Cardiac septum (tissue), 1 donor: ENCODE data around the gene NTRK2. TPM values are rescaled to one million over a fixed set of nuclear protein-coding genes. Genes with fewer than 3 reads are reported as not detected.

Experiments used
- DNase-seq: peaks from one replicate; pipeline ENCODE4 v3.0.0-alpha.2; 2020; ENCODE audit warnings: low spot score
- intact Hi-C: fragments of 100-400 bp; cut with DNase I; formaldehyde crosslinking; loops from one replicate; pipeline ENCODE4 v1.14.0; 2022
- total RNA-seq: library from RNA; stranded (reverse); fragmentation: NEBNext Ultra II Directional; extraction: Animal tissue kit (Norgen Biotek cat#: 25700); gene quantifications from one replicate; pipeline ENCODE4 v1.2.1, GENCODE V29; 2021
- donor health status: DM: no; HTN: no; CAD: no.

The NTRK2 gene
- total RNA-seq, 1 donor from 2014 or later = 3.7 TPM

DNA sequence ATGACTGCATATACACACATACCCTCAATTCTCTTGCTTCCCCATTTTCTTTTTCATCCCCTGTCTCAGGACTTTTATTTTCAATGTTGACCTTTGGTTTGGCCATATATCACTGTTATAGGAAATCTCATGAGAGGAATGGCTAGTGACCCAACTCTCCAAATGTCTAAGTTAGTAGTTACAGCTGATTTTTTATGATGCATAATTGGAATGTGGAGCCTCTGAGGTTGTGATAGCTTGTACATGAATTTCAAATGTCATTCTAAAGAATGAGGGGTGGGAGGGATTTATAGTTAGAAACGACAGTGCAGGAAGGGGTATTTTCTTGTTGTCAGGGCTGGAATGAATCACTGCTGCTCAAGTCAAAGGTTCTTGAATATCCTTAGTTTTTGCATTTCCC is 356.1 kb downstream of the NTRK2 start:
- no peak for DNase-seq
- intact Hi-C loops = no loop called here

DNA sequence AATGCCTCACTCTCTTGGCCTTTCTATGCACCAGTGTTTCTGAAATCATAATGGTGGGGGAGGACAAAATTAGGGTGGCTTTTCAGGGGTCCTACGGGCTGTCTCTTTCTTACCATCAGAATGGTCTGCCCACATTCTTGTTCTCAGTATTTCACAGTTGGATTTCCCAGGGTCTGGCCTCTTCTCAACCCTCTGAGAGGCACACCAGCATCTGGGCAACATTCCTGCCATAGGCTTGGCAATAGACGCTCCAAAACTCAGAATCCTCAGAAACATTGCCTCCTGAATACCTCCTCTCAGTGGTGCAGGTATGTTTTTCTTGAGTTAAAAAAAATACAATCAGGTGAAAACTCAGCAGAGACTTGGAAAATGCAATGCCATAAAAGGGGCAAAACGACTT is 358.3 kb downstream of the NTRK2 start:
- intact Hi-C loops = no loop called here
- no peak for DNase-seq

DNA sequence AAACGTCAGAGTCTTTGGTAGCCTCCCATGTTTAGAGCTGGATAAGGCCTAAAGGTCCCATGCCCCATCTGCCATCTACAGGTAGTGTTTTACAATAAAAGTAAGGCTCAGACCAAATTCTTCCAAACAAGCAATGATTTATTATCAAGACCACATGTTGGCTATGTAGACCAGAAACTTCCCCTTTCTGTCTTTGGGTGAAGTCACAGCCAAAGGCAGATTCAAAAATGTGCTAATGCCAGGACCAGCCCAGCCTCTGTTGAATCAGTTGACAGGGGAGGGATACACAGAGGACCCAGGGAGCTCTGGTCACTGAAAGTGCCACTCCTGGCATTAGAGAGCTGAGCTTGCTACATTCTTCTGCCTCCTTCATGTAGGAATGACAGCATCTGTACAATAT is 360.8 kb downstream of the NTRK2 start:
- no peak for DNase-seq
- intact Hi-C loops = no loop called here

DNA sequence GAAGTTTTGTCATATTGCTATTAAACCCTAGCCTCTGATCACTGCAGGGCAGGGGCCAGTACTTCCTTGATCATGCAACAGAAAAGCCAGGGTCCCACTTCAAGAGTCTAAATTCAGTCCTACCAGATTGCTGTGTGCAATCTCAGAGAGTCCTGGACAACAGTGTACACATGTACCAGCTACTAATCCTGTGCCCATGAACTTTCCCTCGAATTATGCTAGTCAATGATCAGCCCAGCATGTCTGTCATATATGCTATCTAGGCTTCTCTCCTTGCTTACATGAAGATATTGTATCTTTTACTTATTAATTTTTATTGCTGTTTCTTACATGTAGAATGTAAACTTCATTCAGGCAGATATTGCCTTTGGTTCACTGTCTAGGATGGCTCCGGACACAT is 367.0 kb downstream of the NTRK2 start:
- no peak for DNase-seq
- intact Hi-C loops = no loop called here

DNA sequence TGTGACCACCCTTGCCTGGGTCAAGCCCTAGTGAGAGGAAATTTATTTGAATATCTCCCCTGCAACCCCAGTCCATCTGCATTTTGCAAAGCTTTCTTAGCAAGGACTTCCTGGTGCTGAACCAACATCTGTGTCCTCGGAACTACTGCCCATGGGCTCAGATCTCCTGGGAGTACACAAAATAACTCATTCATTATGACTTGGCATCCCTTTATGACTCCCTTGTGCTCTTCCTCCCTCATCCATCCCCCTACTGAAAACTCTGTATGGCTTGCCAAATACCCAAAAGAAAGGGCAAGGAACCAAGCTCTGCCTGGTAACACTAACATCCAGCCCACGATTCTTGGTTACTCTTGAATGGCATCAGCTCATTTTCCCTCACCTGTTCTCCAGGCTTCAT is 368.5 kb downstream of the NTRK2 start:
- intact Hi-C loops = no loop called here
- DNase-seq = no peak

DNA sequence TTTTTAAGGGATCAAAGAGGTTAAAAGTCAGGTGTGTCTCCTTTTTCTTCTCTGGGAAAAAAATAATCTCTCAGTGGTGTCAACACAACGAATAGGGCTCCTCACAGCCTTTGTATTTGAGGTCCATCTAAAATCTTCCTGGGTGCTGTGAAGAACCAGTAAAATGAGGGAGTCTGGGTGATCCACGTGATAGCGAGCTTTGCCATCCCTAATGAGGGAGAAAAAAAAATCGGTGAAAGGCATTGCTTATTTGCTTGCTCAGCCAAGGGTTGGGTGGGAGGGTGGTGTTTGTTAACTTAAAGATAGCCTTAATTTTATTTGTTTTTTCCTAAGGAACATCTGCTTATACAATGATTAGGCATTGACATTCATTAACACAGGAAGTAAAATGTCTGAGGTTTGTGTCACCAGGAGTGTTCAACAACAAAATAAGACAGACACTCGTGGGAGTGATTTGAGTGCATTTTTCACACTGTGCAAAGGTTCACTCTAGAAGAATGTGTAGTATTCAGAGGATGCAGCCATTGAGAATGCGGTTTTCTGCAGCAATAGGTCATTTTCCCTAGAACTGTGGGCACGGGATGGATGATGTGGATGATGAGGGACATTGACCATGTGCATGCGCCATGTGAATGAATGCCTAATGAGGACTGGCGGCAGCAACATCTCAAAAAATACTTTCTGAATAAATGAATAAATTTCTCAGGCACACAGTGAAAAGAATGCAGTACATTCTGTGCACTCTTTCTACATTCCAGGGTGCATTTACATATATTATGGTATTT is 369.5 kb downstream of the NTRK2 start:
- no peak for DNase-seq
- intact Hi-C loops = no loop called here

DNA sequence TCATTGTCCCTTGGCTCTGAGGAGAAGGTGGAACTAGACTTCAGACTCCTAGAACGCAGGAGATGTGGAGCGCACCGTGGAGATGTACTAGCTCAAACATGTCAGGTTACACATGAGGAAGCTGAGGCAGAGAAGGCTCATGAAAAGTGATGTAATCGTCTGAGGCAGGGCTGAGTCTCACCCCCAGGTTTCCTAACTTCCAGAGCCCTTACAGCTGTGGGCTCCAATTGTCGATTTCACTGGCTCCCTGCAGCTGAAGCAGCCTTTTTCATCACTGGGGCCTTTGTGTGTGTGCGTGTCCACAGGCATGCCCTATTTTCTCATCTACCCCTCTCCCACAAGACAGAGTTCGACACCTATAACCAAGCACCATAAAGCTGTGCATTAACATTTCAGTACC is 370.6 kb downstream of the NTRK2 start:
- DNase-seq = no peak
- intact Hi-C loops = no loop called here

DNA sequence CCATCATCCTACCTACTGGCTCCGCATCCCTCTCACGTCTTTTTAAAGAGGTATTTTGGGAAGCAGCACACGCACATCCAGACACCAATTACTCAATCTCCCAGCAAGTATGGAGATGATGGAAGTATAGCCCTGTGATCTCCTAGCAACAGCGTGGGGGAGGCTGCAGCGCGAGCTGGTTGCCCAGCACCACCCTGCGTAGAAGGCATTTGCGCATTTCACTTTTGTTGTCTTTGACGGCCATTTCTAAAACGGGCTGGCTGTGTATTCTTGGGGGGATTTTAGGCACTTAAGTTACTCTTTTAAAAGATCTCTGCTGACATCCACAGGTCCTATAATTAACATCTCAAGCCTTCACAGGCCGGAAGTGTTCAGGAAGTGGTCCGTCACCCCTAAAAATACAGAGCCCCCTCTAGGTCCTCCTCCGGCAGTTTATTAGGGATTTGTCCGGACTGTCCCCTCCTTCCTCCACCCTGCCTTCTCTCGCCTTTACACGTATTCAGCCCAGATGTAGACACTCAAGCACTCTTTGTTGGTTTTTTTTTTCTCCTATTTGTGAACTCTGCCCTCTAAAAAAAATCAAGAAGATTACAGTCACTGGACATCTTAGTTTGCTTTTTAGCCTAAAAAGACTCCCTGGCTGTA is 371.4 kb downstream of the NTRK2 start:
- intact Hi-C loops = no loop called here
- DNase-seq = no peak

DNA sequence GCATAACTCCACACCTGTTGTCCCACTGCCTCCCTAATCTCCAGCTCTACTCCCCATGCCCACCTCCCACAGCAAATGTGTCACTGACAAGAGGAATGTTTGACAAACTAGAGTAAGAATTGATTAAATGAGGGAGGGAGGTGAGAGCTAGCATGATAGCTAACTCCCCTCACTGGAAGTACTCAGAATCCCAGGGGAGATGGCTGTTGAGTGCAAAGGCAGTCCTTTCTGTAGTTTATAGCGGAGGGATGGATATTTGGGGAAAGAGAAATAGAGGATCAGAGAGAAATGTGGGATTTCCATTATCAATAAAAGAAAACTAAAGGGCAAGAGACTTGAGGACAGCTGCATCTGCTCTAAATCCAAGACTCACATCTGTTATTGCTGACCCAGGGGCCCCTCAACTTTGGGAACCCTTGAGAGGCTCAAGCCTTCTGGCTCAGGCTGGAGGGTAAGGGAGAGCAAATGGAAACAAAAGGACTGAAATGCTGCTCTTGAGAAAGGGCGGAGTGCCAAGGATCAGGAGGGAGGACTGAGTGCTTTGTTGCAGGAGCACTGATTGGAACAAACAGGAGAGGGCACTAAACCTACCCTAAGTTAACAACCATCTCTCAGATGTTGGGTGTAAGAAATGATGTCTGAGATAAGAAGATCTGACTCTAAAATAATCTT is 372.1 kb downstream of the NTRK2 start:
- DNase-seq = no peak
- intact Hi-C loops = no loop called here

DNA sequence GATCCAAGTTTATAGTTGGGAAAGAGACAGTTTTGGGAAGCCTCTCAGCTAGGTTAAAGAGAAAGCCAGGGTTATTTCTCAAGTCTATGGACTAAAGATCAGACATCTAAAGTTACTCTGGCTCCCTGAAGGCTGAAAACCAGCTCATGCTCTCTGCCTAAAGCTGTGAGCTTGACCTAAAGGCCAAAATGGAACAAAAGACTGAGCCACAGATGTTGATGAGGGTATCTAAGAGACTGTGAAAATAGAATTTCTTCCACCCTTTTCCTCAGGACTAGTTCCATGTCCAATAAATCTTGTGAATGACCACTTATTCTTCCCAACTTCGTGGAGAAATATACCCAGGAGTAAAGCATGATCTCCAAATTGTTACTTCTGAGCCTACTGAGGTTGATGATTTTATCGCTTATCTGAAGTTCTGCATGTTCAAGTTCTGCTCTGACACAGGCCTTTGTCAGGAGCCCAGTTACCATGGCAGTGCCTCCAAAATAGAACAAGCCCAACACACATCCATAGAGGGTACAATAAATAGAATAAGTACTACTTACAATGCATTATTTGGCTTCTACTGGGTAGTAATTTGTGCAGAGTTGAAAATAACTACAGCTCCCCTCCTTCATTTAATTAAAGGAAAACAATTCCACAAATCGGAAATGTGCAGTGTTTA is 373.6 kb downstream of the NTRK2 start:
- intact Hi-C loops = no loop called here
- DNase-seq = no peak

DNA sequence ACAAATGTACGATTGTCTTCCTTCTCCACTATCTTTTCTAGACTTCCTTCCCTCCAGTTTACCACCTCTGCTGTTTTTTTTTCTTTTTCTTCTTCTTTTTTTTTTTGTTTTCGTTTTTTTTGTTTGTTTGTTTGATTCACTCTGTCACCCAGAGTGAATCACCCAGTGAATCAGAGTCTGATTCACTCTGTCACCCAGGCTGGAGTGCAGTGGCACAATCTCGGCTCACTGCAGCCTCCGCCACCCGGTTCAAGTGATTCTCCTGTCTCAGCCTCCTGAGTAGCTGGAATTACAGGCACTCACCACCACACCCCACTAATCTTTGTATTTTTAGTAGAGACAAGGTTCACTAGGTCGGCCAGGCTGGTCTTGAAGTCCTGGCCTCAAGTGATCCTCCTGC is 375.7 kb downstream of the NTRK2 start:
- no peak for DNase-seq
- intact Hi-C loops = no loop called here

DNA sequence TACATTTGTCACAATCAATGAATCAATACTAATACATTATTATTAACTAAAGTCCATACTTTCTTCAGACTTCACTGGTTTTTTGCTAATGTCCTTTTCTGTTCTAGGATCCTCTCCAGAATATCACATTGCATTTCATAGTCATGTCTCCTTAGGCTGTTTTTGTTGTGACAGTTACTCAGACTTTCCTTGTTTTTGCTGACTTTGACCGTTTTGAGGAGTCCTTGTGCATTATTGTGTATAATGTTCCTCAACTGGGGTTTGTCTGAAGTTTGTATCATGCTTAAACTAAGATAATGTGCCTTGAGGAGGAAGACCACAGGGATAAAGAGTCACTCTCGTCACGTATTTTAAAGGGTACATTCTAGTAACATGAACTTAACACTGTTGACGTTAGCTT is 376.9 kb downstream of the NTRK2 start:
- intact Hi-C loops = no loop called here
- DNase-seq = no peak

DNA sequence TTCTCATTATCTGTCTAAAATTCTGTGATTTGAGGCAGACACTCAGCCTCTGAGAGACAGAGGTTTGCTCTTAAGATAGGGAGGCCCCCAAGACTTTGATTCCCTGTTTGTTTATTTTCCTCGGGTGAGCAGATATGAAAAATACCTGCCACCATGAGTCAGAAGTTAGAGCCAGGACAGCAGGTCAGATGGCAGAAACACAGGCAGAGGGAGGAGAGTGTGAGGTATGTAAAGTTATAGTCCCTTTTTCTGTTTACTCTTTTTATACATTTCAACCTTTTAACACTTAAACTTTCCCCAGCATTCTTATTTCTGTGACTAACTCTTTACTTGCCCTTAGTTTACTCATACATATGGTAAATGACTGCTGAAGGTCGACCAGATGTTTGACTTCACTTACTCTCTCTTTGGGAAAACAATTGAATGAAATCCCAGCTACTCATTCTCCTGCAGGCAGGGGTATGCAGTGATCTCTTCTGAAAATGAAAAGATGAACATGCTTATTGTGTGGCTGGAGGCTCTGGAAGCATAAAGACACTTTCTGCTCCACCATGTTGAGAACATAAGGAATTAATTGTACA is 383.8 kb downstream of the NTRK2 start:
- intact Hi-C loops = no loop called here
- DNase-seq = no peak

DNA sequence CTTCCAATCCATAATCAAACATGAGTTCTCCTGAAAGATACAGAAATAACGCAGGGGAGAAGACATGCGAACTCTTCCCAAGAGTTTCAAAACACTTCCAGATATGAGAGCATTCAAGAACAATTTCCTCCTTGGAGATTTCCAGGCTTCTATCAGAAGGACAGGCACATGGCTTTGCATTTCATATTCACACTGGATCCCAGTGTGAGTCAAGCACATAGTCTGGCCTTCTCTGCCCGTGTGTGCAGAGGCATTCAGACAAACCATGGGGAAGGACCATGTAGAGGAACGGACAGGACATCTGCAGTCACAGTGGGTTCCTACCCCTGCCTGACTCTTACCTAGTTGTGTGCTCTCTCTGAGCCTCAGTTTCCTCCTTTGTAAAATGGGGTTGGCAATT is 384.5 kb downstream of the NTRK2 start:
- intact Hi-C loops = no loop called here
- DNase-seq = no peak

DNA sequence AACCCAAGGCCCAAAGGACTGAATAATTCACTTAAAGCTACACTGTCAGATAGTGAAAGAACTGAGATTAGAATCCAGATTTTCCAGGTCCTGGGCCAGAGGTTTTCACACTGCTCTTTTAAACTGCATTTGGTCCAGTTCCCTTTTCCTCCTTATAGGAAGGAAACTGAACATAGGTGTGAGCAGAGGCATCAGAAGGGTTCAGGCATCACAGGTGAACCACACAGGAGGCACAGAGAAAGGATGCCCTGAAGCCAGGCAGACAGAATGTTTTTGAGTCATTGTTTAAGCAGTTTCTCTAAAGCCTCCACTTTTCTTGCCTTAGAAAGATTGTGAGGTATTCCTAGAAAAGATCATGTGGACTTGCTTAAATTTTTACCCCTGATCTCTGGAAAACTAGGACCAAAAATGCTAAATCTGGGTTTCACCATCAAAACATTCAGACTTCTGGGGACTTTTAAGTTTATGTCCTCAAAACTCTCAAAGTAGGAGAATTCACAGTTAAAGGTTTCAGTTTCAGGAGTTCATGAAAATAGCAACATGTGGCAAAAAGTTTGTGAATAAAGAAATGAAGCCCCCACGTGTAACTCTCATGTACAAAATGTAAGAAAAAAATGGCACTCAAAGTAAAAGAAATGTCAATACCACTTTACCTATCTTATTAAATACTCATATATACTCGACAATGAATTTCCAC is 386.1 kb downstream of the NTRK2 start:
- intact Hi-C loops = no loop called here
- DNase-seq = no peak

DNA sequence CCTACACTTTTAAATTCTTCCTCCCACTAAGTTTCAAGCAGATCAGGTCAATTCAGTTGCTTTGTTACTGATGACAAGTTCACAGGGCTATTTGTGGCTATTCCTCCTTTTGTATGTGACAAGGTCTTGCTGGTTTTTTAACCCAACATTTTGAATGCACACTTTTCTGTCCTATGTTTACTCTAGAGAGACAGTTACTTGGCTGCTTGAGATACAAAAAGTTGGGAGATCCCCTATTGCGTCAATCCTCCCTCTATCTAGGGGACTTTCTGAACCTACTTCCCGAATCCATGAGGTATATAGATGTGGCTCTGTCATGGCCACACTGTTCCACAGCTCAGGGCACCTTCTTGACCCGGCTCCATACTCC is 386.7 kb downstream of the NTRK2 start:
- DNase-seq = no peak
- intact Hi-C loops = no loop called here

DNA sequence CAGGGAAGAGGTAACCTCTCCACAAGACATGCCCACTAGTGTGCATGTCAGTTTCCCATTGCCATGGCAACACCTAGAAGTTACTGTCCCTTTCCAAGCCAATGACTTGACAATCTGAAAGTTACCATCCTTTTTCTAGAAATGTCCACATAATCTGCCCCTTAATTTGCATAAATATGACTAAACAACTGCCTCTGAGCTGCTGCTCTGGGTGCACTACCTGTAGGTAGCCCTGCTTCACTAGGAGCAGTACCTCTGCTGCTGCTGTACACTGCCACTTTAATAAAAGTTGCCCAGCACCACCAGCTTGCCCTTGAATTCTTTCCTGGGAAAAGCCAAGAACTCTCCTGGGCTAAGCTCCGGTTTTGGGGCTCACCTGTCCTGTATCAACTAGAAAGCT is 392.4 kb downstream of the NTRK2 start:
- DNase-seq = no peak
- intact Hi-C loops = no loop called here

DNA sequence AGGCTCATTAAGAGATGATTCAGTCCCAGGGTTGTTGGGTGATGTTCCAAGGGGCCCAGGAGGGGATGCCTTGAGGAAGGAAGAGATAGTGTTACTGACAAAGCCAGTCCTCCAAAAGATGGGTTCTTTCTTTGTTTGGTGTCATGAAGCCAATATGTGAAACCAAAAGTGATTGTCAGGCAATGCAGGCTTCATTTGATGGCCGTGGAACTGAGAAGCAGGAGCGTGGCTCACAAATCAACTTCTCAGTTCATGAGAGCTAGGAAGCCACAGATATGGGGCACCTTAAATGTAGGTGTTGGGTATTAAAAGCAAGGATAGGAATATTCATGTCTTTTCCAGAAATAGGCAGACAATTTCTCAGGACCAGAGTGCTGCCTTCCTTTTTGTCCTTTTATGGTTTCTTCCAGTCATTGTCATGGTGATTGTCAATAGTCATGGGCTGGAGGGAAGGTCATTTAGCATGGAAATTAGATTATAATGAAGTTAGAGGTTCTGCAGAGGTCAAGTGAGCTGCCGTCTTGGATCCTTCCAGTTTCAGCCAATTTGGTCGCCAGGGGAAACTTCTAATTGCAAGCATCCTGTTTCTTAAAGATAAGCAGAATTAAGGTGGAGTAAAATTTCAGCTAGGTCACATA is 393.0 kb downstream of the NTRK2 start:
- DNase-seq = no peak
- intact Hi-C loops = no loop called here

DNA sequence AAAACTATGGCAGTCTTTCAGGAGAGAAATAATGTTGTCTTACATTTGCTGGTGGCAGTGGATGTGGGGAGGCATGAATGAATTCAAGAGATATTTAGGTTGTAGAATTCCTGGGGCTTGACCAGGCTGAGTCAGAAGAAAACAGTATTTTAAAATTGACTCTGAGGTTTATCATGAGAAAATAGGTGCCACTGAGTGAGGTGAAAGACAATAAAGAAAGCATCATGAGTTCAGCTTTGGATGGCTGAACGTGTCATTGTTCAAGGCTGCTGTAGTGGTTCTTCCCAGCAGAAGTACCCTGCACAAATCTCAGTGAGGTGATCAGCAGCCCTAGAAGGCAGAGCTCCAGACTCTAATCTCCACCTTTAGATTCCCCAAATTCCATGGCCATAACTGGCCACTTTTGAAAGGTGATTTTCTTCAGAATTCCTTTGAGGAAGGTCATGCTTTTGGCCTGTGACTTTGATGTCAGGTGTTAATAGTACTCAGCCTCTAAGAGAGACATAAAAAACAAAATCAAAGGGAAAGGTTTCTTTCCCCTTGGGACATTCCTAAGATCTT is 395.4 kb downstream of the NTRK2 start:
- intact Hi-C loops = no loop called here
- no peak for DNase-seq
